NCI-H1048 (cell line): ENCODE data around the gene OSM.

ENCODE experiments used
- DNase-seq: peaks from one replicate; lab custom pipeline; 2025; lab: John Stamatoyannopoulos, UW

OSM gene

DNA sequence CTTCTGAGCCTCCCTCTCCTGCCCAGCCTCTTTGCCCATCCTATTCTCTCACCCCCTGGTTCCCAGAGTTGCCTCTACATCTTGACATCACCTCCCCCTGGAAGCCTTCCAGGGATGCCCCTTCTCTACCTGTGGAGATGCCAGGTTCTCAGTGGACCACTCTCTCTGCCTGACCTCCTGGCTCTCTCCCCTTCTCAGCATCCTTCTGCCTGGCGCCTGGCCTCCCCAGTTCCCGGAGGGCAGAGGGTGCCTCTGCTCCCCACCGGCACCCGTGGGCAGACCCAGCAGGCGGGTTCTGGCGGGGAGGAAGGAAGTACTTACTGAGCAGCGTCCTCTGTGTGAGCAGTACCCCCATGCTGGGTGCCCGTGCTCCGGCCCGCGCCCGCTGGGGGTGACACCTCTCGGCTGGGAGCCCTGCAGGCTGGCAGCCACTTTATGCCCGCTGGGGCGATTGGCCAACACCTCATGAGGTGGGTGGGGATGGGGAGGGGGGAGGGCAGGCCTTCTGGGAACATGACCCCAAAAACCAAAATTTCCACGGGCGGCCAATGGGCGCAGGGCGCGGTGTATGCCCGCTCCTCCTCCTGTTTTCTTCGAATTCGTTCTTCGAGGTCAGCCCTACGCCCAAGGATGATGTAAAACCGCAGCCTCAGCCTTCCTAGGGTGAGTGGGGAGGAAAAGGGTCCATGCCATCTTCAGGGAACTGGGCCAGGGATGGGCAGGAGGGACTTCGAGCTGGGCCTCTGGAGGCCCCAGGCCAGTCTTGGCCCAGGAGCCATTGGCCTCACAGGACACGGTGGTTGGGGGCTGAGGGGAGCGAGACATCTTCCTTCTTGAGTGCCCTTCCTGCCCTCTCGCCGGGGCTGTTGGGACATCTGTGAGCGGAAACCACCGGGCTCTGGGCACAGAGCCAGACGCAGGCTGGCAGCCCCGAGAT, at the start of gene OSM:
OSM (minus strand) TSS at position 407 of the 937 bp plus-strand sequence; CDS start at position 355, 52 bp downstream.
- DNase-seq: no peak

DNA sequence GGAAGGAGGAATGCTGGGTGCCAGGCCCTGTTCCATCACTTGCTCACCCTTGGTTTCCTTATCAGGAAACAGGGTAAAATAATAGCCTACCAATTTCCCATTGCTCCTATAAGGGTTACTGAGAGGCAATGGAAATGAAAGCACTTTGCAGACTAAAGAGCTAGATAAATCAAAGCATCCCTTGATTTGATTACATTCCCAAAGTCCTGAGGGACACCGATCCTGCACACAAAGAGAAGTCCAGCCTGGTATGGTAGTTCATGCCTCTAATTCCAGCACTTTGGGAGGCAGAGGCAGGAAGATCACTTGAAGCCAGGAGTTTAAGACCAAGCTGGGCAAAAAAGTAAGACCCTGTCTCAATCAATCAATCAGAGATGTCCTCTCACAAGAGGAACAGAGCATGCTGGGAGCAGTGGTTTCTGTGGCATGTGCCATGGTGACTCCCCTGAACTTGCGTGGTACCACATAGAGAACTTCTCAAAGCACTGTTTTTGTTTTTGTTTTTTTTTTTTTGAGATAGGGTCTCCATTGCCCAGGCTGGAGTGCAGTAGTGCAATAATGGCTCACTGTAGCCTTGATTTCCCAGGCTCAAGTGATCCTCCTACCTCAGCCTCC, 49.4 kb upstream of the OSM start:
- DNase-seq: no peak

- no peak for DNase-seq
Measured at GRCh38 chr22:30314915-30315314, 48.3 kb upstream of the OSM start.

DNA sequence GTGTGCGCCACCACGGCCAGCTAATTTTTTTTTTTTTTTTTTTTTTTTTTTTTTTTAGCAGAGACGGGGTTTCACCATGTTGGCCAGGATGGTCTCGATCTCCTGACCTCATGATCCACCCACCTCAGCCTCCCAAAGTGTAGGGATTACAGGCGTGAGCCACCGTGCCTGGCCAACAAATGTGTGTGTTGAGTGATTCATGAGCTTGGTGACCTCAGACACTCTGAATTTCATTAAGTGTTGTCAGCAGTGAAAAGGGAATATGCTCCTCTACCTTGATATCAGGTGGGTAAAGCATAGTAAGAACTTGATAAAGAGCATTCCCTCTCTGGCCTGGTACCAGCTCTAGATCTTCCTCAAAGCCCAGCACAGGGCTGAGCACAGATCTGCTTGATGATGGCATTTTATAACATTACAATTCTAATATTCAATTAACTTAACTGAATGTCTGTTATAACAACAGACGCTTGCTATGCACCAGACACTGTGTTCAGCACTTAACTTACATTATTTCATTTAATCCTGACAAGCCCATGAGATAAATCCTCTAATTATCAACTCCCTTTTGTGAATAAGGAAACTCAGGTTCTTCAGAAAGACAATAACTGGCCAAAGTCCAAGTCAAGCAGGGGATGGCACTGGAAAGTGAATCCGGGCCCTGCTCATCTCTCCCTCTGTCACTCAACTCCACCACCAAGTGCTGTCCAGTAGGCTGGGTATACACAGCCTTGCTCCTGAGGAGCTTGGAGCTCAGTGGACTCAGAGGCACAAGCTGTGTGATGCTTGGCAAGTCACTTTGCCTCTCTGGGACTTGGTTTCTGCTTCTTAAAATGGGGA, 47.1 kb upstream of the OSM start:
- no peak for DNase-seq

- no peak for DNase-seq
Measured at GRCh38 chr22:30312053-30312452, 45.4 kb upstream of the OSM start.

DNA sequence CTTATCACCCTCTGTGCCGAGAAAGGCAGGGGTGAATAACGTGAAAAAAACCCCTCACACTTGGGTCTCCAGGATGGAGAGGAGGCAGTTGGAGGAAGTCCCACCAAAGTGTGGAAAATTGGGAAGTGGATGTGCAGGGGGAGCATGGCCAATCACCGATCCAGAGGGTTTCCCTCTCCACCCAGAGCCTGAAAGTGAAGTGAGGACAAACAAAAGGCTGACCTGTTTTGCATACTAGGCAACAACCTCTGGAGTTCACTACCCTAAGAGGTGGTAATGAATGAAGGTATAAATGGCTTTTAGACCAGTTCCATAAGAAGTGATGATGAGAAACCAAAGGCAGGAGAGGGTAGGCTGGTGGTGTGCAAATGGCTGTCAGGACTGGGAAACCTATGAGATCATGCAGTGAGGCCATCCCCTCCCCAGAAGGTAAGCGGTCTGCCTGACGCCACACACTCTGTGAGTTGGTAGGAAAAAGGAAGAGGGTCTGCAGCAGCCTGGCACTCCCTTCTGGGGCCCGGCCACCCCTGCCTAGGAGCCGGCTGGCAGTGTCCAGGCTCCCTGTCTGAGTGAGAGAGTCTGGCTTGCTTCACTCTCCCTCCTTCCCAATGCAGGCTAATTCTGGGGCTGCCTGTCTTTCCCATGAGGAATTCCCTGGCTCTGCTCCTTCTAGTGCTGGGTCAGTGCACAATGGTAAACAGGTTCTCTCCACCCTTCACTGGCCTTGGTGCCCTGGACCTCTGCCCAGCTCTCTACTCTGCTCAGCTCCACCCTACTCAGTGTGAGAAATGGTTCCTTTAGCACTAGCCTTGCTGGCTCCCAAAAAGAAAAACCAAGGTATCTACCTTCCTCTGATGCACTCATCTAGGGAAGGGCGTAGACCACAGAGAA, 44.5 kb upstream of the OSM start:
- DNase-seq: no peak

- no peak for DNase-seq
Measured at GRCh38 chr22:30309951-30310741, 43.5 kb upstream of the OSM start.

DNA sequence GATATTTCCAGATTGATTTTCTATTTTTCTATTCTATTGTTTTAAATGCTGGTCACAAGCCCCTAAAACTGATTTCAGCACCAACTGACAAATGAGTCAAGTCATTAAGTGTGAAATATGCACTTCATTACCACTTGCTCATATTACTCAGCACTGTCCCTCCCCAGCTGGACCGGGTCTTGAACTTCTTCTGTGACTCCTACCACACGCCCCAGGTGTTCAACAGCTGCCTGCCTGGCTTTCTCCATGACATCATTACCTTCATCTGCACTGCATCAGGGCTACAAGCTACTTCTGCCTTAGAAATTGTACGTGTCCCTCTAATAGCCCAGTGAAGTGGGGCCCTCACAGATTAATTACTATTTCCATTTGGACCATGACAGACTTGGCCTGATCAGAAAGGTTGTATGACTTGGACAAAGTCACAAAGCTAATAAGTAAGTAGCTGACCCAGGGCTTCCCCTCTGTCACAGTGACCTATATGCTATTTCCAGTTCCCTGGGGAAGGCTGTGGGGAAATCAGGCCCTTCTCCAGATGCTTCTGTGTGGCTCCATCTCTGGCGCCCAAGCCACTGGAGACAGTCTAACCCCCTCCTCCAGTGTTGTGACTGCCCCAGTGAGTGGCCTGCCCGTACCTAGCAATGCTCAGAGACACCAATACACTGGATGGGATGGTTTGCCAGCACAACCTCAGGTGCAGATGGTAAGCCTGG, 42.0 kb upstream of the OSM start:
- DNase-seq: no peak

- DNase-seq: no peak
Measured at GRCh38 chr22:30308093-30308492, 41.4 kb upstream of the OSM start.

DNA sequence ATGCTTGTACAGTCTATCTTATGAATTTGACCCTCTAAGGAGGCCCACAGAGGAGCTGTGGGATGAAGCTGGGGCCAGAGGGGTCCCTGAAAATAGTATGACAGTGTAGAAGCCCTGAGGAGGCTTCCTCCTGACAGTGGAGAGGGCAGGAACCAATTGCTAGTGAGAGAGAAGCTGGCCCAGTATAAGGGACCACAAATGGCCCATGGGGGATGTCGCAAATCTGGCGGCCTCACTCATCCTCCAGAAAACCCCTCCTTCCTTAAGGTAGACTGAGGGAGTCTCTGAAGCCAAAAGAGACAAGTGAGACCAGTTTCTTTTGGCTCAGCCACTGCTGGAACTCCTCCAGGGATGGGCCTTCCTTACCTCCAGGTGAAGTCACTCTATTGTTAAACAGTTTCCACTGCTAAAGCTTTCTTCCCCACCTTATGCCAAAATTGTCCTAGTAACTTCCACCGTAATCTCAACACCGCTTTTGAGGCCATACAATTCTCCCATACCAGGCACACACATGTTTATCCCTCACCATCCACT, 40.5 kb upstream of the OSM start:
- no peak for DNase-seq

DNA sequence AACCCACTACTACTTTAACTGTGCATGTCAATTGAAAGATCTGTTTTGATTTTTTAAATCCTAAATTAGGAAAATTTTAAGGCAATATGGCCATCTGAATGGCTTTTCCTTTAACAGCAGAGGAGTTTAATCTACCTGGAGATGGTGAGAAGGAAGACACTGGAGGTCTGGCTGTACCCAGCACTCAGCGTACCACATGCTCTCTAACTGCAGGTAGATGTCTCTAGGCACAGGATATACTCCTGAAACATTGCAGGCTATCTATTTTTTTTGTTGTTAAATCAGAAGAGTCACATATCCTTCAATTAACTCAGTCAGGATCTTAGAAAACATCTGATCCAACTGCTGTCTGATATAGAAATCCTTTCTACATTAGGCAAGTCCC, 40.0 kb upstream of the OSM start:
- no peak for DNase-seq

DNA sequence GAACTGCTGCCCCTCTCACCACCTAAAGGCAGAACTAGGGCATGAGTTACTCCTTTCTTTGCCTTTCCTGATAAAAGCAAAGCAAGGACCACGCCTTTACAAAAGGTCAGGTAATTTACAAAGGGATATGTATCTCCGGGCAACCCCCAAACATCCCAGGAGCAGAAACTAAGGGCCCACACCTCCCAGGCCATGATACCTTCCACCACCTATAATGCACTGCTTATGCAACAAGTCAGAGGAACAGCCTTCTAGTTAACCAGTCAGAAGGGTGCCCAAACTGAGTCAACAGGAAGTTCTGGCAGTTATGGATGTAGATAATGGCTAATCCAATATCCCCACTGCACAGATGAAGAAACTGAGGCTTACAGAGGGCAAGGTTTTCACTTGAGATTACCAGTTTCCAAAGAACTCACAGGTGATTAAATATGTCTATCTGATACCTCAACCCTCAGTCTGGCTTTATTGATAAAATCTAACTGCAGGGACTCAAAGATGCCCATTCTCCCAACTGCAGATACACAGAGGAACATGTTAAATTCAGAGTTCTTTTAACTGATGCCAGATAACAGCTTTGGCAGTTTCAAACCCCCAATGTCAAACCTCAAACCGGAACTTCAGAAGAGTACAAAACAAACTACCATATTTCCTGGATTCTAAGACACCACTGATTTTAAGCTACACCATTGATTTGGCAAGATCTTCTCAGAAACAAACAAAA, 39.4 kb upstream of the OSM start:
- no peak for DNase-seq

- no peak for DNase-seq
Measured at GRCh38 chr22:30305519-30305905, 38.9 kb upstream of the OSM start.

GRCh38 chr22:30304495-30305244, 38.0 kb upstream of the OSM start:
- no peak for DNase-seq

DNA sequence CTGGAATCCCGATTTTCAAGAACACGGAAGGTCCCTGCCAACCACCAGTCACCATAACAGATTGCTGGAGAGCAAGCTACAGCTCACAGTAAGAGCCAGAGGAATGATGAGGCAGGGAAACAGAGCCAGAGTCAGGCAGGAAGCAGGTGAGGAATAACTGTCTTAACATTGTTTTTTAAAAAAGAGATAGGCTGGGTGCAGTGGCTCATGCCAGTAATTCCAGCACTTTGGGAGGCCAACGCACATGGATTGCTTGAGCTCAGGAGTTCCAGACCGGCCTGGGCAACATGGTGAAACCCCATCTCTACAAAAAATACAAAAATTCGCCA, 36.1 kb upstream of the OSM start:
- DNase-seq: no peak

GRCh38 chr22:30301995-30302809, 35.6 kb upstream of the OSM start:
- DNase-seq: no peak

DNA sequence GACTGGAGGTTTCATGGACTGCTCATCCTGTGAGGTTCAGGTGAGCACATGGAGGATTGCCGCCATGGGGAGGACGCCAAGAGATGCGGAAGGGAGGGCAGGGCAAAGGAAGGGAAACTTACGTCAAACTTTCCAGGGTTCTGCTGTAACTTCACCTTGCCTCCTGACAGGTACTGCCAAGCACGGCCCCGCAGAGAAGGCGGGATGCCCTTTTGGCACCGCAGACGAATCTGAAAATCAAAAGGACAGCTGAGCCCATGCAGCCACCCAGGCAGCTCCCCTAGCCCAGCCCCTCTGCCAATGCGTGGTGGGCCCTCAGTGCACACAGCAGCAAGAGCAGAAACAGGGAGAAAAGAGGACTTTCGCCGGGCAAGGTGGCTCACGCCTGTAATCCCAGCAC, 32.7 kb upstream of the OSM start:
- DNase-seq: no peak
